Activated T-cell treated with anti-CD3 and anti-CD28 coated beads, Interleukin-2, amount 50 U/mL, for 72 hours (primary cell): ENCODE data around the gene KNOP1. TPM values are rescaled to one million over a fixed set of nuclear protein-coding genes. Genes with fewer than 3 reads are reported as not detected.

Experiments
- ATAC-seq, 2 donors: fragments of 150-1000 bp; cut with Tn5 transposase; replicated peaks in 1 of 2; 2 replicates each; pipeline ENCODE4 v1.10.0; 2021; ENCODE audit warnings: moderate library complexity in 2 of 2, mild to moderate bottlenecking in 1 of 2
- DNase-seq, 2 donors: peaks; one replicate each; pipeline ENCODE4 v3.0.0; 2021 to 2022; ENCODE audit warnings: mixed read lengths in 1 of 2
- H3K27ac Mint-ChIP-seq: one replicate; pipeline ENCODE4 v1.8.0; 2022; ENCODE audit warnings: mild to moderate bottlenecking, moderate library complexity, mixed read lengths
- H3K27me3 Mint-ChIP-seq: one replicate; pipeline ENCODE4 v1.8.0; 2022; ENCODE audit warnings: low read depth, mixed read lengths
- H3K36me3 Mint-ChIP-seq, 2 donors: one replicate each; pipeline ENCODE4 v1.8.0; 2022; ENCODE audit warnings: mixed read lengths in 2 of 2, mild to moderate bottlenecking in 1 of 2; ENCODE audit not compliant: insufficient read depth in 2 of 2
- H3K4me1 Mint-ChIP-seq: one replicate; pipeline ENCODE4 v1.8.0; 2022; ENCODE audit warnings: low read depth, mixed read lengths
- H3K4me3 Mint-ChIP-seq, 2 donors: one replicate each; pipeline ENCODE4 v1.8.0; 2022; ENCODE audit warnings: mild to moderate bottlenecking in 2 of 2, mixed read lengths in 2 of 2, moderate library complexity in 2 of 2
- H3K9me3 Mint-ChIP-seq, 2 donors: one replicate each; pipeline ENCODE4 v1.8.0; 2022; ENCODE audit warnings: mixed read lengths in 2 of 2
- total RNA-seq, 2 donors: library from RNA; stranded (reverse); gene quantifications; one replicate each; pipeline ENCODE4 v1.2.3, GENCODE V29; 2022

KNOP1 gene, protein sequence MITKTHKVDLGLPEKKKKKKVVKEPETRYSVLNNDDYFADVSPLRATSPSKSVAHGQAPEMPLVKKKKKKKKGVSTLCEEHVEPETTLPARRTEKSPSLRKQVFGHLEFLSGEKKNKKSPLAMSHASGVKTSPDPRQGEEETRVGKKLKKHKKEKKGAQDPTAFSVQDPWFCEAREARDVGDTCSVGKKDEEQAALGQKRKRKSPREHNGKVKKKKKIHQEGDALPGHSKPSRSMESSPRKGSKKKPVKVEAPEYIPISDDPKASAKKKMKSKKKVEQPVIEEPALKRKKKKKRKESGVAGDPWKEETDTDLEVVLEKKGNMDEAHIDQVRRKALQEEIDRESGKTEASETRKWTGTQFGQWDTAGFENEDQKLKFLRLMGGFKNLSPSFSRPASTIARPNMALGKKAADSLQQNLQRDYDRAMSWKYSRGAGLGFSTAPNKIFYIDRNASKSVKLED
- 10 to 100 TPM; 14.6 to 14.9 TPM for total RNA-seq

DNA sequence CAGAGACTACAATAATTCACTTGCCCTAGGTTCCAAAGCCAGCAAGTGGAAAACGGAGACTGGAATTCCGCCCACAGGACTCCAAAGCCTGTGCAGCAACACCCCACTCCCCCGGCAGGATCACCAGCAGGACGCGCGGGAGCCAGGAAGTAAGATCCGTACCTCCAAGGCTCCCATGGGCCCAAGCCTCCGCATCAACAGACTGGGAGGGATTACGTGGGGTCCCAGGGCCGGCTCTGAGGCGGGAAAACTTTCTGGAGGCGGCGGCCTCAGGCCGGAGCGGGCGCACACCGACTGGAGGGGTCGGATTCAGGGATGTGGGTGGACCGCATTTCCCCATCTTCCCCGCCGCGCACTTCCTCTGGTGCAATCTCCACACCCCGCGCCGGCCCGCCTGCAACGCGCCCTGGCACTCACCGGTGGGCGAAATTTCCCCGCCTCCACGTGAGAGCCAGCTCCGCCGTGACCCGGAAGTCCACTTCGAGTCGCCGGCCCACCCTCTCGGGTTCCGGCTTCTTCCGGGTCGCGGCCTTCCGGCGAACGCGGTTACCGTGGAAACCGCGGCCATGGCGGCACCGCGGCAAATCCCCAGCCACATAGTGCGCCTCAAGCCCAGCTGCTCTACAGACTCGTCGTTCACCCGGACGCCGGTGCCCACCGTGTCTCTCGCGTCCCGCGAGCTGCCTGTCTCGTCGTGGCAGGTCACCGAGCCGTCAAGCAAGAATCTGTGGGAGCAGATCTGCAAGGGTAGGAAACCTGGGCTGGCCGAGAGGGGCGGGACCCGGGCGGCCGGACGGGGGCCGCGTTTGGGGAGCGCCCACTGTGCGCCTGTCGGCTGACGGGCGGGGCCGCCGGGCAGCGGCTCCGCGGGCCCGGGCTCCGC is at the start of gene KNOP1, which contains the start of gene IQCK:
TSS of gene KNOP1 (minus strand) at position 487 of the 883 bp plus-strand sequence. CDS start 3,192 bp downstream, outside the sequence.
TSS of gene IQCK (plus strand) at position 531 of the 883 bp plus-strand sequence. CDS start at position 567, 36 bp downstream.
- Mint-ChIP-seq H3K4me1 (peaks cover 39% of the 10 kb centered on the region), H3K9me3 (no peaks in the 10 kb centered on the region), H3K4me3 (peak within 1 kb of the TSS; percentile 92 to 95), H3K36me3 (peaks cover 3 to 7% of the 10 kb centered on the region in 2 donors), H3K27me3 (no peaks in the 10 kb centered on the region), H3K27ac (peak within 1 kb of the TSS; percentile 85)
- ATAC-seq, result peak; percentile 96
- DNase-seq, result peak; percentile 93 to 95

DNA sequence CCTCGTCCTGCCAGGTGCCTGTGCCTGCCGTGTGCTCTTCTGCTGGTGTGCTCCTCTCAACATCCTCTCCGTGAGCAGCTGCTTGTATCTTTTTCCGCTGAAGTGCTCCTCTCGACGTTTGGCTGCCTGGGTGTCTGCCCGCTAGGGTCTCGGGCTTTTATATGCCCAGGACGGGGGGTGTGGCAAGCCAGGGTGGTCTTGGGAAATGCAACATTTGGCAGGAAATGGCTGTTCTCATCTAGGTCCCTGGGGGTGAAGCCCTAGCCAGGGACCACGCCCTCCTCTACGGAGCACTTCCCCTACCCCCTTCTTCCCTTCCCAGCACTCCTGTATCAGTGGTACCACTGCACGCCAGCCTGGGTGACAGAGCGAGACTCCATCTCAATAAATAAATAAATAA is 49.5 kb upstream of the KNOP1 start:
- no peaks in the 10 kb centered on the region for H3K27me3 Mint-ChIP-seq
- no peaks in the 10 kb centered on the region for H3K4me1 Mint-ChIP-seq
- H3K9me3 Mint-ChIP-seq, result peaks cover 4 to 5% of the 10 kb centered on the region in 2 donors
- H3K36me3 Mint-ChIP-seq, result peaks cover 1 to 5% of the 10 kb centered on the region in 2 donors
- ATAC-seq (no peak), DNase-seq (no peak)
- no peak overlapping the region for H3K4me3 Mint-ChIP-seq
- no peak overlapping the region for H3K27ac Mint-ChIP-seq

DNA sequence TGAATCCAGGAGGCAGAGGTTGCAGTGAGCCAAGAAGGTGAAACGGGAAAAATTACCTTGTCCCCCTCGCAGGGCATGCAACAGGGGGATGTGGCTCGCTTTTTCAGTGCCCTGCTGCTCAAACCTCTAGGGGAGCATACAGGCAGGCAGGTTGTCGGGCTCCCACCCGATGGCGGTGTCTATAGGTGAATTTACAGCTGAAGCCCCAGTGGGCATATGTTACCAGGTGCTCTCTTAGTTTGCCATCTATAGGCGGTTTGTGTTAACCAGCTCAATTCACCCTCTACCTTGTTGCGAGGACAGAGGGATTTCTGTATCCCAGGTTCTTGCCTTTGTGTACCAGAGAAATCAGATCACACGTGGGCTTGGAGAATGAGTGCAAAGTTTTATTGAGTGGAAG is 49.0 kb upstream of the KNOP1 start:
- ATAC-seq (no peak), DNase-seq (no peak)
- Mint-ChIP-seq H3K4me3 (no peak overlapping the region), H3K9me3 (peaks cover 4 to 5% of the 10 kb centered on the region in 2 donors), H3K36me3 (peaks cover 1 to 5% of the 10 kb centered on the region in 2 donors), H3K27ac (no peak overlapping the region), H3K4me1 (no peaks in the 10 kb centered on the region), H3K27me3 (no peaks in the 10 kb centered on the region)

DNA sequence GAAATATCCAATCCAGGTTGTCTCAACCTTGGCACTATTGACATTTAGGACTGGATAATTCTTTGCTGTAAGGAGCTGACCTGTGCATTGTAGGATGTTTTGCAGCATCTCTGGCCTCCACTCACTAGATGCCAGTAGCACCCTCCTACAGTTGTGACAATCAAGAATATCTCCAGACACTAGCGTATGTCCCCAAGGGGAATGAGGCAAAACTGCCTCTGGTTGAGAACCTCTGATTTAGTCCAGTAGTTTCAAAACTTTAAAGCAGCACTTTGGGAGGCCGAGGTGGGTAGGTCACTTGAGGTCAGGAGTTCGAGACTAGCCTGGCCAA is 48.5 kb upstream of the KNOP1 start:
- H3K27ac Mint-ChIP-seq, result no peak overlapping the region
- no peak for DNase-seq
- no peak overlapping the region for H3K4me3 Mint-ChIP-seq
- ATAC-seq, result no peak
- peaks cover 1 to 5% of the 10 kb centered on the region in 2 donors for H3K36me3 Mint-ChIP-seq
- H3K27me3 Mint-ChIP-seq, result no peaks in the 10 kb centered on the region
- peaks cover 4 to 5% of the 10 kb centered on the region in 2 donors for H3K9me3 Mint-ChIP-seq
- H3K4me1 Mint-ChIP-seq, result no peaks in the 10 kb centered on the region

DNA sequence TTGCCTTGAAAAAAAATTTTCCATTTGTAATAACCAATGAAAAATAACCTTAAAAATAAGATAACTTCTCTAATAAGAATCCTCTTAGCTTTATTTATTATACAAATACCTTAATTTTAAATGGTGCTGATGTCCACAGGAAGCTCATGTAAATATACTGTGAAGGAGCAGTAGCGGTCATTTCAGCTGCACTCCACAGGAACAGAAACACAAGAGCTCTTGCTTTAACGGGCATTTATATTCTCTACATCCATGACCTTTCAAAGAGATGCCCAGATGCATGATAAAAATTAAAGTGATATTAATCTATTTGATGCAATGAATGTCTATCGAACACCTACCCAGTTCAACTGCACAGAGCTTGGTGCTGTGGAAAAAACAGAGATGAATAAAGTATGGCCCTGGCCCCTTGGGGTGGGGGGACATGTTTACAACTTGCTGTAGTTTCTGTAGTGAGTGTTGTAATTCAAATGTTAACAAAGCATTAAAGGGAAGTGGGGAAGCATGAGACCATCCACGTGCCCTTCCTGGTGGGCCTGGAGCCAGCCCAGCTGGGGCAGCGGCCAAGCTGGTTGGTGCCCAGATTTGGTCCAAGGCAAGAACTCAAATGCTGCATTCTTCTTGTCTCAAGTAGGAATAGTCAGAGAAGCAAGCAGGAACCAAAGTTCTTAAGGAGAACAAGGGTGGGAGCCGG is 48.0 kb upstream of the KNOP1 start:
- no peak overlapping the region for H3K27ac Mint-ChIP-seq
- H3K4me1 Mint-ChIP-seq, result no peaks in the 10 kb centered on the region
- no peak for ATAC-seq
- peaks cover 4 to 5% of the 10 kb centered on the region in 2 donors for H3K9me3 Mint-ChIP-seq
- no peak overlapping the region for H3K4me3 Mint-ChIP-seq
- H3K27me3 Mint-ChIP-seq, result no peaks in the 10 kb centered on the region
- peaks cover 1 to 5% of the 10 kb centered on the region in 2 donors for H3K36me3 Mint-ChIP-seq
- DNase-seq, result no peak

DNA sequence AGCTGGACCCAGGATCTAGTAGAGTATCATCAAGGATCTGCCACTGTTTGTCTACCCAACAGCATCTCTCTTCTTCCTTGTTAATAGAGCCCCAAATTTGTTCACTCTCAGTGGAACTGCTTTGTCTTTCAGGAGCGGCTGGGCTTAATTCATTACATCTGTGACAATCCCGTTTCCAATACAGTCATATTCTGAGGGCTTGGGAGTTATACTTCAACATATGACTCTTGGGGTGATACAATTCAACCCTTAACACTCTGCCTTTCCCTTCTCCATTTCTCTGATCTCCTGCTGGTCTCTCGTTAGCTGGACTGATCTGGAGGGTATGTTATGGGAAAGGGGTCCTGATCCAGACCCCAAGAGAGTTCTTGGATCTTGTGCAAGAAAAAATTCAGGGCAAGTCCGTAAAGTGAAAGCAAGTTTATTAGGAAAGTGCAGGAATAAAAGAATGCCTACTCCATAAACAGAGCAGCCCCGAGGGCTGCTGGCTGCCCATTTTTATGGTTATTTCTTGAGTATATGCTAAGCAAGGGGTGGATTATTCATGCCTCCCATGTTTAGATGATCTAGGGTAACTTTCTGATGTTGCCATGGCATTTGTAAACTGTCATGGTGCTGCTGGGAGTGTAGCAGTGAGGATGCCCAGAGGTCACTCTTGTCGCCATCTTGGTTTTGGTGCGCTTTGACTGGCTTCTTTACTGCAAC is 42.5 kb upstream of the KNOP1 start:
- H3K9me3 Mint-ChIP-seq, result no peaks in the 10 kb centered on the region
- ATAC-seq (no peak), DNase-seq (no peak)
- no peaks in the 10 kb centered on the region for H3K36me3 Mint-ChIP-seq
- no peaks in the 10 kb centered on the region for H3K4me1 Mint-ChIP-seq
- no peaks in the 10 kb centered on the region for H3K27me3 Mint-ChIP-seq
- no peak overlapping the region for H3K27ac Mint-ChIP-seq
- H3K4me3 Mint-ChIP-seq, result no peak overlapping the region

DNA sequence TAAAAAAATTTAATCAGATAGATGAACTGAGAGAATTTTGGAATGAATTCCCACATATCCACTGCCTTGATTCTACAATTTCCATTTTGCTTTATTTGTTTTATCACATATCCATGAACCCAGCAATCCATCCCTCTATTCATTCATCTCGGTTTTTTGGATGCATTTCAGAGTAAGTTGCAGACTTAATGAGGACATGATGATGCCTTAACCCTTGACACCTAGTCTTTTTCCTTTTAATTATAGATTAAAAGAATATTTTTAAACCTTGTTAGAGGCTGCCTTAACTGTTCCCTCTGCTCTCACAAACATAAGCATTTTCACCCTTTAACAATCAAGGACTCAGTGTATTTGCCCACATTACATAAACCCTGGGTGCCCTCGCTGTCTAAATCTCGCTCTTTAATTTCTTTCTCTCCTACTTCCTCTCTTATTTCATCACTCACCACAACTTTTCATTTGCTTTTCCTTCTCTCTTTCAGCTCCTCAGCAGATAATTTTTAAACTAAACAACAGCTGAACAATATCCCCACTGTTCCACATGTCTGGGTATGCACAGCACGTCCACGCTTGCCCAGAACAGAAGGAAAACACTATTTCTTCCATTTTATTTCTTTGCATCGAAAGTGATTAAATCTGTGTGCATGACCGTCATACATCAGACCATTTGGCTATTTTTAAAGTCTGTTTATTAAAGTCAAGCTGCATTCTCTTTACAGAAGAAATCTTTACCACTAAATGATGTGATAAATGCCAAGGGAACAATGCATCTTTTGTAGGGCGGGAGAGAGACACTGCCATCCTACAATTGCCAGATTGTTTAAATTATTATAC is 40.0 kb upstream of the KNOP1 start:
- Mint-ChIP-seq H3K27ac (no peak overlapping the region), H3K36me3 (no peaks in the 10 kb centered on the region), H3K4me1 (no peaks in the 10 kb centered on the region), H3K4me3 (no peak overlapping the region), H3K9me3 (no peaks in the 10 kb centered on the region), H3K27me3 (no peaks in the 10 kb centered on the region)
- no peak for DNase-seq
- ATAC-seq, result no peak

DNA sequence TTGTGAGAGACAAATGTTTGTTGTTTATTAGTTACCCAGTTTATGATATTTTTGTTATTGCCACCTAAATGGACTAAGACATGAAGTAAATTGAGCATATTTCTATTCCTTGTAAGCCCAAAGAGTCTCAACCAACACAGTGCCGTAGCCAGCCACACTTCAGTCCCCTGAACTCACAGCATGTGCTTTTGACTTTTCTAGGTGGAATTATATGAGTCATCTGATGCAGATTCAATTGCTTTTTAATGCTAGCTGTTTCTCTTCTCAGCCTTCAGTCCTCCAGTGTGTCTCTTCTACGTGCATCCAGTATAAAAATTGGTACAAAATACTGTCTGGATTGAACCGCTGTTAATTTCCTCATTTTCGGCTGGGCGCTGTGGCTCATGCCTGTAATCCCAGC is 39.0 kb upstream of the KNOP1 start:
- DNase-seq (no peak), ATAC-seq (no peak)
- H3K36me3 Mint-ChIP-seq, result no peaks in the 10 kb centered on the region
- no peaks in the 10 kb centered on the region for H3K27me3 Mint-ChIP-seq
- H3K27ac Mint-ChIP-seq, result no peak overlapping the region
- no peaks in the 10 kb centered on the region for H3K4me1 Mint-ChIP-seq
- H3K9me3 Mint-ChIP-seq, result no peaks in the 10 kb centered on the region
- no peak overlapping the region for H3K4me3 Mint-ChIP-seq

DNA sequence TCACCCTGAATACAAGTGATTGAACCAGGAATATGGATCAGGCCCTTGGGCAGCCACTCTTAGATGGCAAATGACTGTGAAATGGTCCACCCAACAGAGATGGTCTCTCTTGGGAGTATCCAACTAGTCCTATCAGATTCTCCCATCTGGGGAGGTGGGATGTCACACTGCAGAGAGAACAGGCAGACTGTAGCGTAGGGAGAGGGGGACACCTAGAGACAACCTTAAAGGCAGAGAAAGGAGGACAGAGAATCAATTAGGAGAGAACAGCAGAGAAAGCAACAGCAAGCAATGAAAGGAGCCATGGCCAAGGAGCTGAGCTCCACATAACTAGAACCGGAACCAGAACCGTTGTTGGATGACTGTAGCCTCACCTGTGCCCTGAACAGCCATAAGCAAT is 37.2 kb upstream of the KNOP1 start:
- Mint-ChIP-seq H3K4me1 (no peaks in the 10 kb centered on the region), H3K36me3 (no peaks in the 10 kb centered on the region), H3K9me3 (no peaks in the 10 kb centered on the region), H3K27me3 (no peaks in the 10 kb centered on the region), H3K4me3 (no peak overlapping the region), H3K27ac (no peak overlapping the region)
- DNase-seq, result no peak
- no peak for ATAC-seq

DNA sequence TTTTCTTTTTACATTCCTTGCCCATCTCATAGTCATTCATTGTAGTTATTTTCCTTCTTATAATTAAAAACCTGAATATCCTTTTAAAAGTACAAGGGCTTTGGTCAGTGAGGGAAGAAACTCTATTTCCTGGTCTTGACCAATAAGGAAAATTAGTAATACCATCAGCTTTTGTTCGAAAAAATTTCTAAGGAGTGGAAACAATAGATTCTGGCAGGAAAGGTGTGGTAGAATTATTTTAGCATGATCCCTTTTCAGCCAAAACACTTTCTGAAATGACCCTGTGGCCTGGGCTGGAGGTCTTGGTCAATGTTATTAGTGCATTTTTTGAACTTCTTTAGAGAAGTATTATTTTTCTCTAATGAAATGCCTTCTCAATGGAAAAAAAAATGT is 36.6 kb upstream of the KNOP1 start:
- DNase-seq (no peak), ATAC-seq (no peak)
- H3K36me3 Mint-ChIP-seq, result no peaks in the 10 kb centered on the region
- H3K27me3 Mint-ChIP-seq, result no peaks in the 10 kb centered on the region
- H3K4me1 Mint-ChIP-seq, result no peaks in the 10 kb centered on the region
- H3K4me3 Mint-ChIP-seq, result no peak overlapping the region
- H3K9me3 Mint-ChIP-seq, result no peaks in the 10 kb centered on the region
- H3K27ac Mint-ChIP-seq, result no peak overlapping the region

DNA sequence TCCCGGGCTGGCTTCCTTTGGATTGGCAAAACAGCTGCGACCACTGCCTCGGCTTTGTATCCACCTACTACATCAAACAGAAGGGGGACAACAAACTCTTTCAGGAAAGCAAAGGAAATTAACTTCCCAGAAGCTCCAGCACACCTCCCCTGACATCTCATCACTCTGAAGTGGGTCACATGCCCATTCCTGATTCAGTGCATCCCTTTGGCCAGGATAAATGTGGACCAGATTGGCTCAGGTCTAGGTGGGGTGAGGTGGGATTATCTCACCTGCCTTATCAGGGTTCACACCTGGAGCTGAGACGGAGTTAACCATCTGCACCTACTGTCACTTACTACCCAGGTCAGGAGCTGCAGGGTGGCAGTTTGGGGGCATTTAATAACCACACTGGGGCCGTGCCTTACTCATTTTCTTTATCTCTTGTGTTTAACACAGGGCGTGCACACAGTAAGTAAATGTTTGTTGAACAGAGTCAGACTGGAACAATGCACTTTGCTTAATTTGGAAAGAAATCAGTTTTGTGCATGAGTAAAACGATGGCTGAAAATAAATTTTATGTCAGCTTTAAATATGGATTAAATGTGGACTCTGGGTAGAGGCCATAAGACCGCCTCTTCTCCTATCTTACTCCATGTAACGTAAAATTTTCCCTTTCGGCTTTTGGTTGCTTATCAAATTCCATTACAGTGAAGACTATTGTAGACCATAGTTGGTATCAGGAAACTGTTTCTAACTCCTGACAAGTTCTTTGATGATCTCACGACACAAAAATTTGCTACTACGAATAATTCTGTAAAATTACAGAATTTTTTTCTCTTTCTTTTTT is 36.0 kb upstream of the KNOP1 start:
- no peak overlapping the region for H3K27ac Mint-ChIP-seq
- ATAC-seq (no peak), DNase-seq (no peak)
- H3K4me1 Mint-ChIP-seq, result no peaks in the 10 kb centered on the region
- H3K4me3 Mint-ChIP-seq, result no peak overlapping the region
- no peaks in the 10 kb centered on the region for H3K27me3 Mint-ChIP-seq
- H3K9me3 Mint-ChIP-seq, result no peaks in the 10 kb centered on the region
- H3K36me3 Mint-ChIP-seq, result no peaks in the 10 kb centered on the region
